Measurements from ENCODE around the gene GGN. TPM values are rescaled to one million over a fixed set of nuclear protein-coding genes. Genes with fewer than 3 reads are reported as not detected.

The GGN gene
- total RNA-seq, 1 donor from 2014 or later = 1.2 TPM

DNA sequence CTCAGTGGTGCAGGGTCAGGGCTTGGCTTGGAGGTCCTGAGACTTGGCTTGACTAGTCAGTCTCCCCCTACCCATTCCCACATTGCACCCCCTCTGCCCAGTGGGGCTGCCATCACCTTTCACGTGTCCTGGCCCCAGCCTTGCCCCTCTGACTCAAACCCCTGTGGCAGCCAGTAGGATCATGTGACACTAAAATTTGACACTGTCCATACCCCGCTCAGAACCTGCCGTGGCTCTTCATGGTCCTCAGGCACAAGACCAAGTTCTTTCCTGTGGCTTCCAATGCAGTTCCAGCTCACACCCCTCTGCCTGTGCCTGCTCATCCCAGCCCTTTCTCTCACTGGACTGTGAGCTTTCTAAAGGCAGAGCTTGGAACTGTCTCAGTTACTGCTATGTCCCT lies 11.3 kb downstream of the GGN start:
- DNase-seq (no peak), ATAC-seq (ENCODE audit: low read depth) (no peak)
- CTCF ChIA-PET = no interaction called here
- no peaks in the 10 kb centered on the region for H3K9me3 Mint-ChIP-seq
- POLR2A ChIA-PET = interaction anchor here (0.6 to 5.0 kb wide), 8 partner anchors 9 to 1803 kb away, joined by 3 to 78 read pairs (median 7); partner anchors contain the start of genes CATSPERG, FAM98C, GGN and RASGRP4
- no peaks in the 10 kb centered on the region for H3K27me3 Mint-ChIP-seq
- no peak overlapping the region for H3K27ac Mint-ChIP-seq
- peak overlapping the region; percentile 61 for H3K4me3 Mint-ChIP-seq
- peaks cover 25% of the 10 kb centered on the region for H3K4me1 Mint-ChIP-seq
- TF ChIP-seq, protein P1, sequence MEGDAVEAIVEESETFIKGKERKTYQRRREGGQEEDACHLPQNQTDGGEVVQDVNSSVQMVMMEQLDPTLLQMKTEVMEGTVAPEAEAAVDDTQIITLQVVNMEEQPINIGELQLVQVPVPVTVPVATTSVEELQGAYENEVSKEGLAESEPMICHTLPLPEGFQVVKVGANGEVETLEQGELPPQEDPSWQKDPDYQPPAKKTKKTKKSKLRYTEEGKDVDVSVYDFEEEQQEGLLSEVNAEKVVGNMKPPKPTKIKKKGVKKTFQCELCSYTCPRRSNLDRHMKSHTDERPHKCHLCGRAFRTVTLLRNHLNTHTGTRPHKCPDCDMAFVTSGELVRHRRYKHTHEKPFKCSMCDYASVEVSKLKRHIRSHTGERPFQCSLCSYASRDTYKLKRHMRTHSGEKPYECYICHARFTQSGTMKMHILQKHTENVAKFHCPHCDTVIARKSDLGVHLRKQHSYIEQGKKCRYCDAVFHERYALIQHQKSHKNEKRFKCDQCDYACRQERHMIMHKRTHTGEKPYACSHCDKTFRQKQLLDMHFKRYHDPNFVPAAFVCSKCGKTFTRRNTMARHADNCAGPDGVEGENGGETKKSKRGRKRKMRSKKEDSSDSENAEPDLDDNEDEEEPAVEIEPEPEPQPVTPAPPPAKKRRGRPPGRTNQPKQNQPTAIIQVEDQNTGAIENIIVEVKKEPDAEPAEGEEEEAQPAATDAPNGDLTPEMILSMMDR (IDR thresholded peaks at IDR 0.05) = no peak
- peaks cover 52% of the 10 kb centered on the region for H3K36me3 Mint-ChIP-seq (ENCODE audit: low read depth)
- intact Hi-C loops (cut with micrococcal nuclease) = no loop called here

DNA sequence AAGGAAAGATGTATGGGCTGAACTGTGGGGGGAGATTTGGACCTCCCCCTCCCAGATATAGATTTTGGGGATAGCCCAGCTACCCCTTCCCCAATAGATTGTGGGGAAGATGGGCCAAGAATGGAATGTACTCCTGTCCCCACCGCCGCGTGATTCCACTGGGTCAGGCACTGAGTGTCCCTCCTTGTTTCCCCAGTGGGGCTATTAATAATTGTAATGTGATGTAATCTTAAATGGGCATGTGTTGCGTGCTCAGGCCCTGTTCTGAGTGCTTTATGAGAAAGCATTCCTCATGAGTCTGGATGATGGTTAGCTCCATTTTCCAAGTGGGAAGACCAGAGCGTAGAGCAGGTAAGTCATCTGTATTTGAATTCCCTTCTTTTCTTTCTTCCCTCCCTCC lies 12.1 kb downstream of the GGN start:
- H3K27ac Mint-ChIP-seq = no peak overlapping the region
- peak overlapping the region; percentile 100 for H3K4me3 Mint-ChIP-seq
- POLR2A ChIA-PET = interaction anchor here (0.5 to 5.0 kb wide), 11 partner anchors 10 to 1802 kb away, joined by 3 to 78 read pairs (median 8); partner anchors contain the start of genes CATSPERG, EIF3K, FAM98C and GGN
- TF ChIP-seq, protein P1 (IDR thresholded peaks at IDR 0.05) = no peak
- H3K4me1 Mint-ChIP-seq = peaks cover 25% of the 10 kb centered on the region
- H3K9me3 Mint-ChIP-seq = no peaks in the 10 kb centered on the region
- intact Hi-C loops (cut with micrococcal nuclease) = no loop called here
- no peak for ATAC-seq (ENCODE audit: low read depth)
- CTCF ChIA-PET = interaction anchor here (0.8 kb wide), 1 partner anchor 51 kb away, joined by 3 read pairs; no protein-coding TSS in a partner anchor
- H3K36me3 Mint-ChIP-seq (ENCODE audit: low read depth) = peaks cover 44% of the 10 kb centered on the region
- H3K27me3 Mint-ChIP-seq = no peaks in the 10 kb centered on the region
- no peak for DNase-seq

DNA sequence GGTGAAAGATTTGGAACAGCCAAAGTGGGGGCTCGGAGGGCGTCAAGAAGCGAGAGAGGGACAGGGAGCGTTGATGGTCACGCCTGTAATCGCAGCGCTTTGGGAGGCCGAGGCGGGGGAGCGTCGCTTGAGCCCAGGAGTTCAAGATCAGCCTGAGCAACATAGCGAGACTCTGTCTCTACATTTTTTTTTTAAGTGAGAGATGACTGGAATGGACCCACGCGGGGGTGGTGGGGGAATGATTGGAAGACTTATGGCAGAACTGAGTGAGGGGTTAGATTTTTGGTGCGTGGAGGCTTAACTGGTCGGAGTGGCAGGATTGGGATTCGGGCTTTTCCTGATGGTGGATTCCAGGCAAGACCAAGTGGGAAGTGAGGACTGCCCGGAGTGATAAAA lies 12.7 kb downstream of the GGN start:
- DNase-seq (no peak), ATAC-seq (ENCODE audit: low read depth) (no peak)
- ChIA-PET POLR2A (interaction anchor here (1.0 to 5.0 kb wide), 14 partner anchors 10 to 1061 kb away, joined by 5 to 82 read pairs (median 10); partner anchors contain the start of genes CATSPERG, EIF3K, FAM98C and GGN), CTCF (interaction anchor here (1.1 to 1.7 kb wide), 4 partner anchors 15 to 142 kb away, joined by 3 to 14 read pairs (median 4); partner anchors contain the start of gene FAM98C)
- Mint-ChIP-seq H3K27me3 (no peaks in the 10 kb centered on the region), H3K9me3 (no peaks in the 10 kb centered on the region), H3K4me1 (peaks cover 25% of the 10 kb centered on the region), H3K36me3 (ENCODE audit: low read depth) (peaks cover 37% of the 10 kb centered on the region), H3K27ac (peak overlapping the region; percentile 96), H3K4me3 (peak overlapping the region; percentile 100)
- TF ChIP-seq, protein P1 (IDR thresholded peaks at IDR 0.05) = no peak
- intact Hi-C loops (cut with micrococcal nuclease) = no loop called here

DNA sequence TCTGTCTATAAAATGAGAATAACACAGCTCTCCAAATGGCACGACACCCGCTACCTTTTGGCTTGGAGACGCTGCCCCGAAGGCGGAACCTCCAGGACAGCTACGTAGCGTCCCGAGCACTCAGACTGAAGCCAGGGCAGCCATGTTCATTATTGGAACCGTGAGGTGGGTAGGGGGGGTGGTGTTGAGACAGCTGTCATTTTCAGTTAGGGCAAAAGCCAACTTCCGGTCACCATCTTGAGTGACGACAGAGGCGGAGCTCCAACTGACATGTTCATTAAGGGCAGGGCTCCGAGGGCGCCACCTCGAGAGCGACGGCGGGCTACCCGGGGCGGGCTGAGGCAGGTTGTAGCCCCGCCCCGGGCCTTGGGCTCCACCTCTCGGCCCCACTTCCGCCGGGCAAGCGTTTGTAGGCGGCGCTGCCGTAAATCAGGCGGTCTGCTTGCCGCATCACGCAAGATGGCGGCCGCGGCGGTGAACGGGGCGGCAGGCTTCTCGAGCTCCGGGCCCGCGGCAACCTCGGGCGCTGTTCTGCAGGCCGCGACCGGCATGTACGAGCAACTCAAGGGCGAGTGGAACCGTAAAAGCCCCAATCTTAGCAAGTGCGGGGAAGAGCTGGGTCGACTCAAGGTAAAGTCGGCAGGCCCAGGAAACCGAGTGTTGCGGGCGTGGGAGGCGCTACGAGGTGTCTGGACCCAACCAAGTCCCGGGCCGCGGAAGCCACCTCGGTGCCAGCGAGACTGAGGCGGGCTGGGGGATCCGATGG lies 13.3 kb downstream of the GGN start, which contains the start of gene PSMD8:
Gene PSMD8 (plus strand): TSS at position 240 of the 766 bp plus-strand sequence. CDS start 31 bp downstream, at position 271.
- Mint-ChIP-seq H3K27me3 (no peaks in the 10 kb centered on the region), H3K36me3 (ENCODE audit: low read depth) (peaks cover 32% of the 10 kb centered on the region), H3K9me3 (no peaks in the 10 kb centered on the region), H3K4me3 (peak within 1 kb of the TSS; percentile 100), H3K27ac (peak within 1 kb of the TSS; percentile 96), H3K4me1 (peaks cover 25% of the 10 kb centered on the region)
- DNase-seq = peak; percentile 96
- ChIA-PET CTCF (interaction anchor here (0.9 to 1.7 kb wide), 12 partner anchors 13 to 476 kb away, joined by 3 to 16 read pairs (median 6); partner anchors contain the start of genes CATSPERG, FAM98C and GGN), POLR2A (interaction anchor here (0.6 to 5.0 kb wide), 34 partner anchors 8 to 1625 kb away, joined by 3 to 82 read pairs (median 5); partner anchors contain the start of genes CATSPERG, ECH1, EIF3K and FAM98C)
- intact Hi-C loops (cut with micrococcal nuclease) = loop anchor here (1.0 kb wide), 13 partner anchors 13 to 556 kb away; partner anchors contain the start of genes CATSPERG, EIF3K, FAM98C and GGN
- TF ChIP-seq, protein P1 (IDR thresholded peaks at IDR 0.05) = no peak
- ATAC-seq (ENCODE audit: low read depth) = peak; percentile 96
